ENCODE data around the gene PADI1. TPM values are rescaled to one million over a fixed set of nuclear protein-coding genes. Genes with fewer than 3 reads are reported as not detected.
A peak's percentile ranks its signal among the peaks of the same experiment; 100 is the strongest.

The PADI1 gene
- total RNA-seq, 2 donors from 2014 or later: not detected

DNA sequence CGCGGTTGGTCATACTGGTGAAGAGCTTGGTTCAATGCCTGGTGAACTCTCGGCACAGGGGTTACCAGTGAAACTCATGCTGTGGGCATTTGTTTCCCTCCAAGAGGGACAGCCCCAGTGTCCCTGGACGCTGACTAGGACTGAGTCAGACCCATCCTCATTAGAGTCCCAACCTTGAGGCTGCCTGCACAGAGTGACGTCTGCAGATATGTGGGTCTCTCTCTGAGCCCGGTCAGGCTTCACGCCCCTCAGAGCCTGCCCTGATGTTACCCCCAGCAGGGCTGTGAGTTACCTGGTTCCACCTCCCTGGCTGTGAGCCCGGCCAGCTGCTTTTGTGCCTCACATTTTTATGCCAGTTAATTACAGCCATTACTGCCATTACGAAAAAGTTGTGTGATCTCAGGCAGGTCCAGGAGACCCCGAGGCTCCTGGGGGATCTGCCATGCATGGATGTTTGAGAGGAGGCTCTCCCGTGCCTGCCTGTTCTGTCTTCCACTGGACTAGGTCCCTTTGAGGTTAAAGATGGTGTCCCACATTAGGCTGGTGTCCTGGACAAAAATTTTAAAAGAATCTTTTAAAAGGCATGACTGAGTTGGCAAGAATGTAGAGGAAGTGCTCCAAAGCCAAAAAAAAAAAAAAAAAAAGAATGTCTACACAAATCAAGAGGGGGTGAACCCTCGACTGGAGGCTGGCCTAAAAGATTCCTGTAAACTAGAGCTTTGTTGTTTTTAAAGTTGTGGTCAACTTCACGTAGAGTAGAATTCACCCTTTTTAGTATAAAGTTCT, 36.6 kb upstream of the PADI1 start:
- ATAC-seq (replicated peaks): peak; percentile 21
- Mint-ChIP-seq H3K4me3 (no peak overlapping the region), H3K9me3 (no peaks in the 10 kb centered on the region), H3K27me3 (peaks cover 21% of the 10 kb centered on the region), H3K27ac (no peak overlapping the region), H3K4me1 (no peaks in the 10 kb centered on the region), H3K36me3 (ENCODE audit: low read depth) (no peaks in the 10 kb centered on the region)

DNA sequence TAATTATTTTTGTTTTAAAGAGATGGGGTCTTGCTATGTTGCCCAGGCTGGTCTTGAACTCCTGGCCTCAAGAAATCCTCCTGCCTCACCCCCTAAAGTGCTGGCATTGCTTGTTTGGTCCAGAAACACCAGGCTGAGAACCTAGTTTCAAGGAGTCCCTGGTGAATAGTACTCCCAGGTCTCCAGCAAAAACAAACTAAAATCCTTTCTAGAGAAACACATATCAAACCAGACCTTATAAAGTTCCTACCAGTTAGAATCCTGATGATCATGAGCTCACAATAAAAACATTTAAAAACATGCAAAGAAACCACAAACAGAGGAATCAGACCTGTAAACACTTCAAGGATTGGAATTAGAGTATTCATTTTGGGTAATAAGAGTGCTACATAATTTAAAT, 34.4 kb upstream of the PADI1 start:
- Mint-ChIP-seq H3K9me3 (peaks cover 5% of the 10 kb centered on the region), H3K27ac (no peak overlapping the region), H3K4me3 (no peak overlapping the region), H3K27me3 (peaks cover 29% of the 10 kb centered on the region), H3K36me3 (ENCODE audit: low read depth) (no peaks in the 10 kb centered on the region), H3K4me1 (no peaks in the 10 kb centered on the region)
- no peak for ATAC-seq (replicated peaks)

DNA sequence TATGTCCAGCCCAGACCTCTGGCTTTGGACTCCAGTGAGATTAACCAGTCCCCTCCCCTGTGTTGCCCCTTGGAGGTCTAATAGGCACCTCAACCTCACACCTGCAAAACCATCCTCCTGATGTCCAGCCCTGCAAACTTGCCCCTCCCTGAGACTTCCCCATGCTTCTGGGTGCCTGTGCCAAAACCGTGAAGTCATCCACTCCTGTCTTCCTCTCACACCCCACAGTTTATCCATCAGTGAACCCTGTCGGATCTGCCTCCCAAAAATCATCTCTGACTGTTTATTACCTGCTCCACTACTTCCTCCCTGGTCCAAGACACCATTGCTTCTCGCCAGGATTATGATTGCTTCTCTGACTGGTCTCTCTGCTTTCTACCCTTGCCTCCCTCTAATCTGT, 31.7 kb upstream of the PADI1 start:
- peaks cover 5% of the 10 kb centered on the region for H3K9me3 Mint-ChIP-seq
- no peaks in the 10 kb centered on the region for H3K4me1 Mint-ChIP-seq
- no peaks in the 10 kb centered on the region for H3K36me3 Mint-ChIP-seq (ENCODE audit: low read depth)
- H3K27me3 Mint-ChIP-seq: peaks cover 33% of the 10 kb centered on the region
- H3K27ac Mint-ChIP-seq: no peak overlapping the region
- no peak overlapping the region for H3K4me3 Mint-ChIP-seq
- no peak for ATAC-seq (replicated peaks)

DNA sequence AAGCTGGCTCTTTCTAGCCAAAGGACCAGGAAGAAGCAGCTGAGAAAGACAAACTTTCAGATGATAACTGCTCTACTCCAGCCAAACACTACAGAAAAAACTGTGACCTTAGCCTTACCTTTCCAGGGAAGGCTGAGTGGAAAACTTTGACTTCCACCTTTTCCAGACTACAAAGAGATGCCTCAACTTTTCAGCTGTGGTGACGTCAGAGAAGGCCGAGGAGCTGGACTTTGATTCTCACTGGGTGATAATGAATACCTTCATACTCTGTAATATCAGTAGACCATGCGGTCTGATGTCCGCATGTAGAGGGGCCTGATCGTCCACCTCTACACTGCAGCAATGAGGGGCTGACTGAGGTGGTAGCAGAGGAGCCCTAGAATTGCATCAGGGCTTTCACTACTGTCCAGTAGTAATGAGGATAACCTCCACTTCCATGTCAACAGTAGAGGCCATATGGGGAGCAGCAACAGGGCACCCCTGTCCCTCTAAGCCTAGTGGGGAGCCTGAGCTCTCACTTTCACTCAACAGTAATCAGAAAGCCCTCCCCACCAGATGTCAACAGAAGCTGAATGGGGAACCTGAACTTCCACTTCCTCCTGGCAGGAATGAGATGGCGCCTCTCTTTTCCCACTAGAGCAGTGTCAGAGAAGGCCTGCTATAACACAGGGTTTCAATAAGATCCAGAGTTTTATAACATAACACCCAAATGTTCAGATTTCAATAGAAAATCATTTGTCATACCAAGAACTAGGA, 28.4 kb upstream of the PADI1 start:
- peaks cover 35% of the 10 kb centered on the region for H3K27me3 Mint-ChIP-seq
- no peak for ATAC-seq (replicated peaks)
- H3K9me3 Mint-ChIP-seq: peaks cover 5% of the 10 kb centered on the region
- peaks cover 10% of the 10 kb centered on the region for H3K4me1 Mint-ChIP-seq
- H3K27ac Mint-ChIP-seq: no peak overlapping the region
- no peak overlapping the region for H3K4me3 Mint-ChIP-seq
- no peaks in the 10 kb centered on the region for H3K36me3 Mint-ChIP-seq (ENCODE audit: low read depth)

DNA sequence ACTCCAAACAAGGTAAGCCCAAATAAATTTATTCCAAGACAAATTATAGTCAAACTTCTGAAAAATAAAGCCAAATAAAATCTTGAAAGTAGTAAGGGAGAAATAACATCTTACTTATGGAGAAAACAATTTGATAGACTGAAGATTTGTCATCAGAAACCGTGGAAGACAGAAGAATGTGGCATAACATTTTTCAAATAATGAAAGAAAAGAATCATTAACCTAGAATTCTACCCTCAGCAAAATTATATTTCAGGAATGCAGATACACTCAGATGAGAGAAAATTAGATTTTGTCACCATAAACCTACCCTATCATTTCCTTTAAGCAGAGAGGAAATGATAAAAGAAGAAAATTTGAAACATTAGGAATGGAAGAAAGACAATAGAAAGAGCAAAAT, 27.3 kb upstream of the PADI1 start:
- H3K27me3 Mint-ChIP-seq: peaks cover 36% of the 10 kb centered on the region
- no peak overlapping the region for H3K4me3 Mint-ChIP-seq
- H3K36me3 Mint-ChIP-seq (ENCODE audit: low read depth): no peaks in the 10 kb centered on the region
- peaks cover 16% of the 10 kb centered on the region for H3K4me1 Mint-ChIP-seq
- H3K27ac Mint-ChIP-seq: no peak overlapping the region
- ATAC-seq (replicated peaks): no peak
- peaks cover 5% of the 10 kb centered on the region for H3K9me3 Mint-ChIP-seq

DNA sequence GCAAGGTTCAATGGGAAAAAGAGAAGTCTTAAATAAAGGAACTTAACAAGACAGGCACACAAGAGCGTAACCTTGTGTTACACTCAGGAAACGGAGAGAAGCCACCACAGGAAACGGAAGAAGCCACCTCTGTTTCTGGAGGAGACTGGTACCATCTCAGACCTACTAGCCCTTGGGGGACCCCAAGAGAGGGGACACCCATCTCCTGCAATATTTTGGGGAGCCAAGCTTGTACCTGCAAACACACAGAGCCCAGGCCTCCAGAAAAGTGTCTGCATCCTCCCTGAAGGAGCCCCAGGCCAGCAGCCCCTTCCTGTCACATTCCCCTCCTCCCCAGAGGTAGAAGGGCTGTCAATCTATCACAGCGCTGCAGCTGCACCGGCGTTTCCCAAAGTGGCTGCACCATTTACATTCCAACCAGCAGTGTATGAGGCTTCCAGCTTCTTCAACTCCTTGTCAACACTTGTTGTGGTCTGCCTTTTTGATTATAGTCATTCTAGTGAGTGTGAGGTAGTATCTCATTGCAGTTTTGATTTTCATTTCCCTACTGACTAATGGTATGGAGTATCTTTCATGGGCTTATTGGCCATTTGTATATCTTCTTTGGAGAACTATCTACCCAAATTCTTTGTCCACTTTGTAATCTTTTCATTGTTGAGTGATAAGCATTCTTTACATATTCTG, 23.0 kb upstream of the PADI1 start:
- Mint-ChIP-seq H3K27ac (no peak overlapping the region), H3K4me1 (peaks cover 16% of the 10 kb centered on the region), H3K9me3 (no peaks in the 10 kb centered on the region), H3K27me3 (peaks cover 15% of the 10 kb centered on the region), H3K4me3 (peak overlapping the region; percentile 52), H3K36me3 (ENCODE audit: low read depth) (no peaks in the 10 kb centered on the region)
- ATAC-seq (replicated peaks): peak; percentile 60

DNA sequence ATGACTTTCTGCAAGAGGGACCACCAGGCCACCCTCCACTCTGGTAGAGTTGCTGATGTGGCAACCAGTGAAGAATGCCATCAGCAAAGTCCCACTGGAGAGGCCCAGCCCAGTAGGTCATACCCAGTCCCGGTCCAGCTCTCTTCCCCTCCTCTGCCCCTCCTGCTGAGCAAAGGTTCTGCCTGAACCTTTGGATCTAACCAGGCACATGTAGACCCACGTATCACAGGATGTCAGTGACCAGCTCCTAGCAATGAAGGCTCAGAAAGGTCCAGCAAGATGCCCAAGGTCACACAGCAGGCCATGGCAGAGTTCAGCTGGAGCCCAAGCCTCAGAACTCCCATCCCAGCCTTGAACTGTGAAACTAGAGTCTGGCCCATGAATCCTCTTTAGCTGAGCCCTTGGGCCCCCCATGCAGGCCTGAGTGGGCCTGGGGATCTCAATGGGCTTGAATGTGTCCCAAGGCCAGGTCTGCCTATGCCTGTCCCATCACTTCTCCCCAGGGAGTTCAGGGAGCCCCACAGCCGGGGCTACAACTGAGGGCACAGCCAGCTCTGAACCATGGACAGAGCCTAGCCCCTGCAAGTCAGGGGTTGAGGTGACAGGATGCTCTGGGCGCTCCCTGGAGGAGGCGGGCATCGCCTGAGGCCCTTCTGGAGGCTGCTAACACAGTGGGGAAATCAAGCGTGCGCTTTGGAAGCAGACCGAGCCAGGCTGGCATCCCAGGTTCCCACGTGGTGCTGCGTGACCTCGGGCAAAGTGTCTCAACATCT, 21.4 kb upstream of the PADI1 start:
- Mint-ChIP-seq H3K9me3 (peaks cover 6% of the 10 kb centered on the region), H3K36me3 (ENCODE audit: low read depth) (no peaks in the 10 kb centered on the region), H3K27ac (no peak overlapping the region), H3K27me3 (peaks cover 8% of the 10 kb centered on the region), H3K4me3 (no peak overlapping the region), H3K4me1 (peaks cover 16% of the 10 kb centered on the region)
- ATAC-seq (replicated peaks): no peak

DNA sequence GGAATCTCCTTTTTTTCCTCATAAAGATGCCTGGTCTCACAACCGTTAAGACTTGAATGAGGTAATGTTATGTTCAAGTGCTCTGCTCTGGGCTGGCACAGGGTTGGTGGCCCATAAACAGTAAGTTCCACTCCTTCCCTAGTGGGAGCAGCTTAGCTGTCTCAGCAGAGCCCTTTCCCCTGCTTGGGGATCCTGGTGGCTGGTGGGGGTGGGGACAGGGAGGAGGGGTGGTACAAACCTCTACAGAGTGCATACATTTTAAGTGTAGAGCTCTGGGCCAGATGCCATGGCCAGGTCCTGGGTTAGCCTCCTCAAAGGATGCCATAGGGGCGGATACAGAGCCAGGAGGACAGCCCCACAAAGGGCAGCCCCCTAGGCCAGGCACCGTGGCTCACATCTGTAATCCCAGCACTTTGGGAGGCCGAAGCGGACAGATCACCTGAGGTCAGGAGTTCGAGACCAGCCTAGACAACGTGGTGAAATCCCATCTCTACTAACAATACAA, 20.7 kb upstream of the PADI1 start:
- Mint-ChIP-seq H3K27ac (no peak overlapping the region), H3K27me3 (peaks cover 5% of the 10 kb centered on the region), H3K4me1 (peaks cover 16% of the 10 kb centered on the region), H3K4me3 (no peak overlapping the region), H3K36me3 (ENCODE audit: low read depth) (no peaks in the 10 kb centered on the region), H3K9me3 (peaks cover 11% of the 10 kb centered on the region)
- ATAC-seq (replicated peaks): no peak

DNA sequence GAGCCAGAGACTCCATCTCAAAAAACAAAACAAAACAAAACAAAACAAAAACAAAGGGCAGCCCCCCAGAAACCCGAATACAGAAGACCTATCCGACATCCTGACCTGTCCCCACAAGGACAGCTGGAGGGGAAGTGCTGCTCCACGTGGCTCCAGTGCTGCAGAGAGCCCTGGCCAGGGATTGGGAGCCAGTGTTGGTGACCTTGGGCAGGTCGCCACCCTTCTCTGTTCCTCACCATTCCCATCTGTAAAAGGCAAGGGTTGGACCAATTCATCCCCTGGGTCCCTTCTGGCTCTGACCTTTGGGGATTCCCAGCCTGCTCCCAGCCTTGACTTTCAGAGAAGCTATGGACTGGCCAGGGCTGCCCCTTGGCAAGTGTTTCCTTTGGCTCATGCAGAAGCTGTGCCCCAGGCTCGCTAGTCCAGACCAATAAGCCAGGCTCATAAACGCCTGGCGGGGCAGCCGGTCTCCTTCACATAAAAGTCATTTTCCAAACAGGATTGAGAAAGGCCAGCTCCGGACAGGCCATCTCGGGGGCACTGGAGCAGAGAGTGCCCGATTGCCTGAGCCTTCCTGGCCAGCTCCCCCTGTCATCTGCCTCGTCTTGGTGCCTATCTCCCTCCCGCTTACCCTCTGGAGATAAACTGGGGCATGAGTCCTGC, 20.0 kb upstream of the PADI1 start:
- no peak for ATAC-seq (replicated peaks)
- Mint-ChIP-seq H3K27ac (no peak overlapping the region), H3K27me3 (peaks cover 3% of the 10 kb centered on the region), H3K36me3 (ENCODE audit: low read depth) (no peaks in the 10 kb centered on the region), H3K4me1 (peaks cover 16% of the 10 kb centered on the region), H3K4me3 (no peak overlapping the region), H3K9me3 (peaks cover 11% of the 10 kb centered on the region)

DNA sequence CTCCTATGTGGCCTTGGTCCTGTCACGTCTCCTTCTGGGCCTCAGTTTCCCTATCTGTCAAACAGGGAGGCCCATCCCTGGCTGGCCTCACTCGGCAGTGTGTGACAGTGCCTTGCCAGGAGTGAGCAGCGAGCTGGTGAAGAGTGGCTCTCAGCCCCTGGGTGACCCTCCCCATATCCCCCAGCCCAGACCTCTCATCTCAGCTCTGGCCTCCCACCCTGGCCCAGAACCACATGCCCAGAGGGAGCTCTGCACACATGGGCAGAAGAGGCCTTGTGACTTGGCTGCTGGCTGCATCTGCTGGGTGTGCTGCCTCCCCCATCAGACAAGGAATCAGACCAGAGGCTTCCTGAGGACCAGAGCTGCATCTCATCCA, 19.5 kb upstream of the PADI1 start:
- ATAC-seq (replicated peaks): no peak
- H3K4me3 Mint-ChIP-seq: no peak overlapping the region
- H3K27ac Mint-ChIP-seq: no peak overlapping the region
- peaks cover 11% of the 10 kb centered on the region for H3K9me3 Mint-ChIP-seq
- H3K36me3 Mint-ChIP-seq (ENCODE audit: low read depth): no peaks in the 10 kb centered on the region
- H3K4me1 Mint-ChIP-seq: peaks cover 16% of the 10 kb centered on the region
- H3K27me3 Mint-ChIP-seq: peaks cover 3% of the 10 kb centered on the region

DNA sequence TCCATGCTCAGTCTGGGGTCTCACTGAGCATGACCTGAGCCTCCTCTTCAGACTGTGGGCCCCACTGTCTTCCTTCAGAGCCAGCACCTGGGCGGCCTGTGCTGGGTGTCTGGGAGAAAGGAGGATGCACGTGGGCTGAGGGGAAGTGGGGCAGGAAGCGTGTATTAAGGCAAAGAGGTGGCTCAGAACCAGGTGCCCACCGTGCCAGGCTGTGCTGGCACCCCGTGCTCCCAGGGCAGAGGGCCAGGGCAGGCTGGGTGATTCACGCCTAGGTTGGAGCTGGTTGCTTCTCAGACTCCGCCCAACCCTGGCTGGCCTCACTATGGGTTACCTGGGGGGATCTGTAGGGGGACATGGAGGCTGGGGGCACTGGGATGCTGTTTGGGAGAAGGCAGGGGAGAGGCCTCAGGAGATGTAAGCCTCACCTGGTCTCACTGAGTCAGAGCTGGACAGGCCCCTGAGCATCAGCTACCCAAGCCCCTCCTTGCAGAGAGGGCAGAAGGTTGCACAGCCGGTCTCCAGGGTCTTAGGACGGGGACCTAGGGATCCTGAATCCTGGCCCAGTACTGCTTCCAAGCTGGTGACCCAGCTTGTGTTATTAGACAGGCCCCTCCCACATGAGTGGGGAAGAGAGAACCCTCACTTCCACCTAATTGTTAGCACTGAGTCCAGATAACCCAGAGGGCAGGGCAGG, 18.6 kb upstream of the PADI1 start:
- peaks cover 11% of the 10 kb centered on the region for H3K9me3 Mint-ChIP-seq
- H3K27me3 Mint-ChIP-seq: peaks cover 2% of the 10 kb centered on the region
- no peak overlapping the region for H3K27ac Mint-ChIP-seq
- H3K4me1 Mint-ChIP-seq: peaks cover 7% of the 10 kb centered on the region
- ATAC-seq (replicated peaks): no peak
- no peak overlapping the region for H3K4me3 Mint-ChIP-seq
- H3K36me3 Mint-ChIP-seq (ENCODE audit: low read depth): no peaks in the 10 kb centered on the region

DNA sequence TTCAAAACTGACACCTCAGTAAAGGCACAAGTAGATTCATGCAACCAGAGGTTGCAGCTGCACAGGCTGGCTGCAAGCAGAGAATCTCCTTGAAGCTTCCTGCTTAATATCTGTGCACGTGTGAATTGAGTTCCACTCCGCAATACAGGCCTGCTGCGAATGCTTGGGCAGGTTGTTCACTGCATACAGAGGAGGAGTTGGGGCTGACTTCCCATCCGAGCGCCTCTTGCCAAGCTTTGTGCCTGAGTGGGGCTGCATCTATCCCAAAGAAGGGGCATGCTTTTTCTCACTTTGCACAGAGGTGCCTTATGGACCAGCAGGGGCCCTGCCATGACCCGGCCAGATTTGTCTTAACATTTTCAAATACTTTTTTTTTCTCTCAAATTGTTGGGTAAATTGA, 17.9 kb upstream of the PADI1 start:
- peaks cover under 1% of the 10 kb centered on the region for H3K4me1 Mint-ChIP-seq
- H3K9me3 Mint-ChIP-seq: peaks cover 11% of the 10 kb centered on the region
- H3K36me3 Mint-ChIP-seq (ENCODE audit: low read depth): no peaks in the 10 kb centered on the region
- no peak overlapping the region for H3K27ac Mint-ChIP-seq
- no peak overlapping the region for H3K4me3 Mint-ChIP-seq
- ATAC-seq (replicated peaks): no peak
- H3K27me3 Mint-ChIP-seq: no peaks in the 10 kb centered on the region

DNA sequence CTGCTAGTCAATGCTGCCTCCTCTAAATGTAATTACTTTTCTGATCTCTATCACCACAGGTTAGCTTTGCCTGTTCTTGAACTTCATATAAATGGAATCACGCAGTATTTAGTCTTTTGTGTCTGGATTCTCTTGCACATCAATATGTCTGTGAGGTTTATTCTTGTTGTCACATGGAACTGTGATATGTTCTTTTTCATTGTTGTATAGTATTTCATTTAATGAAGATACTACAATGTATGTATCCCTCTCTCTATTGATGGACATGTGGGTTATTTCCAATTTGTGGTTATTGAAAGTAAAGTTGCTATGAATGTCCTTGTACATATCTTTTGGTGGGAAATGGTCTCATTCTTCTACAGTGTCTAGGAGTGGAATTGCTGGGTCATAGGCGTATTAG, 16.7 kb upstream of the PADI1 start:
- ATAC-seq (replicated peaks): no peak
- H3K4me1 Mint-ChIP-seq: no peaks in the 10 kb centered on the region
- no peaks in the 10 kb centered on the region for H3K36me3 Mint-ChIP-seq (ENCODE audit: low read depth)
- peaks cover 11% of the 10 kb centered on the region for H3K9me3 Mint-ChIP-seq
- H3K27me3 Mint-ChIP-seq: no peaks in the 10 kb centered on the region
- H3K4me3 Mint-ChIP-seq: no peak overlapping the region
- no peak overlapping the region for H3K27ac Mint-ChIP-seq

Measured in activated T-helper 17 cell treated with anti-CD3 and anti-CD28 coated beads, Interleukin-2, amount 50 U/mL, for 72 hours (primary cell).